GM12872 (cell line): ENCODE measurements around the gene AMPD3.

Experiments used
- CTCF ChIP-seq: IDR thresholded peaks from 3 replicates; pipeline ENCODE4 v1.5.1; 2011; ENCODE audit warnings: low read depth, mild to moderate bottlenecking, low read length, moderate library complexity; ENCODE audit not compliant: insufficient read depth

Gene AMPD3

GRCh38 chr11:10493041-10493663, 38.1 kb downstream of the AMPD3 start:
- no peak for TF ChIP-seq CTCF

- TF ChIP-seq CTCF, result no peak
Observed at GRCh38 chr11:10494636-10495463, 39.8 kb downstream of the AMPD3 start.

GRCh38 chr11:10495464-10495786, 40.4 kb downstream of the AMPD3 start:
- TF ChIP-seq CTCF, result no peak

GRCh38 chr11:10496296-10496936, 41.4 kb downstream of the AMPD3 start:
- no peak for TF ChIP-seq CTCF

- TF ChIP-seq CTCF, result no peak
Observed at GRCh38 chr11:10497371-10498021, 42.4 kb downstream of the AMPD3 start.

- no peak for TF ChIP-seq CTCF
Observed at GRCh38 chr11:10498022-10498400, 42.9 kb downstream of the AMPD3 start.

- no peak for TF ChIP-seq CTCF
Observed at GRCh38 chr11:10498426-10499250, 43.6 kb downstream of the AMPD3 start.
